MM.1S (cell line): ENCODE measurements around the gene KCNJ12.

ENCODE experiments used
- EZH2 ChIP-seq: fragments of 300-600 bp; sonication (generic); optimal IDR thresholded peaks from 2 replicates; pipeline ENCODE3; 2017; ENCODE audit warnings: low read depth, mild to moderate bottlenecking, antibody characterized with exemption, low read length, mixed read lengths
- EZH2phosphoT487 ChIP-seq: fragments of 300-600 bp; sonication (generic); IDR thresholded peaks from 2 replicates; pipeline ENCODE4 v1.6.1; 2018; ENCODE audit warnings: antibody characterized with exemption, low read length
- TF ChIP-seq, protein P1 (sequence below): fragments of 300-600 bp; sonication (generic); IDR thresholded peaks from 2 replicates; pipeline ENCODE4 v1.5.1; 2016; ENCODE audit warnings: antibody characterized with exemption, low read length, mixed read lengths

DNA sequence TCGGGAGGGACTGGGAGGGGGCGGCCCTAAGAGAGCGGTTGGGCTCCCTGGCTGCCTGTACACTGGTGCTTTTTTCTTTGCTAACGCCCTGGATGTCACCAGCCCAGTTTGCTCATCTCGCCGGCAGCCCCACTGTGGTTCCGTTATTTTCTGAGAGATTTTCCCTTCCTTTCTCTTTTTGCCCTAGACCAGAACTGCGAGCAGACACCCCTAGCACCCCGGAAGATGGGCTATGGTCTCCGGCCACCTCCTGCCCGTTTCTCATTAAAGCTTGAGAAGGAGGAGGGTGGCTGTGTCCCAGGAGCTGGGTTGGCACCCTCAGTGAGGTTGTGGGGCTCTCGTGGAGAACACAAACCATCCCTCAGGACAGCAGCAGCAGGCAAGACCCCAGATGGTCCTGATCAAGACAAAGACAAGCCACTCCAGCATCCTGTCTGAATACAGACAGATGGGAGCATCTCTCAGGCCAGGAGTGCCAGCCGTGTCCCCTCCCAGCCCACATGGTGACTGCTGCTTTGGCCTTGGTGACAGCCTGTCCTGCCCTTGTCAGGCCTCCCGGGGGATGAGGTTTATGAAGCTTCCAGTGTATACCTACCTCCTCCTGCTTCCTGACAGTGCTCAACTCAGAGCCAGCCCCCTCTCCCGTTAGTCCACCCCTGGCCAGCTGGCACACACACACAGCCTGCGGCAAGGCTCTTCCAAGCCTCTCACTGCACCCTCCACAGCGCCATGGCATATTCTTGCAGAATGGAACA lies 77.2 kb downstream of the KCNJ12 start:
- TF ChIP-seq, protein P1, sequence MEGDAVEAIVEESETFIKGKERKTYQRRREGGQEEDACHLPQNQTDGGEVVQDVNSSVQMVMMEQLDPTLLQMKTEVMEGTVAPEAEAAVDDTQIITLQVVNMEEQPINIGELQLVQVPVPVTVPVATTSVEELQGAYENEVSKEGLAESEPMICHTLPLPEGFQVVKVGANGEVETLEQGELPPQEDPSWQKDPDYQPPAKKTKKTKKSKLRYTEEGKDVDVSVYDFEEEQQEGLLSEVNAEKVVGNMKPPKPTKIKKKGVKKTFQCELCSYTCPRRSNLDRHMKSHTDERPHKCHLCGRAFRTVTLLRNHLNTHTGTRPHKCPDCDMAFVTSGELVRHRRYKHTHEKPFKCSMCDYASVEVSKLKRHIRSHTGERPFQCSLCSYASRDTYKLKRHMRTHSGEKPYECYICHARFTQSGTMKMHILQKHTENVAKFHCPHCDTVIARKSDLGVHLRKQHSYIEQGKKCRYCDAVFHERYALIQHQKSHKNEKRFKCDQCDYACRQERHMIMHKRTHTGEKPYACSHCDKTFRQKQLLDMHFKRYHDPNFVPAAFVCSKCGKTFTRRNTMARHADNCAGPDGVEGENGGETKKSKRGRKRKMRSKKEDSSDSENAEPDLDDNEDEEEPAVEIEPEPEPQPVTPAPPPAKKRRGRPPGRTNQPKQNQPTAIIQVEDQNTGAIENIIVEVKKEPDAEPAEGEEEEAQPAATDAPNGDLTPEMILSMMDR: no peak
- no peak for TF ChIP-seq EZH2
- no peak for TF ChIP-seq EZH2phosphoT487
